CD4-positive, alpha-beta T cell treated with Interleukin-10 for 1 hour (primary cell): ENCODE data around the gene CRY2.
"Not testable (repeated sequence)": the region's sequence is repeated elsewhere in the genome, so short reads cannot be mapped to it uniquely, and the experiment has no call there.

Source experiments
- DNase-seq: peaks from one replicate; pipeline ENCODE4 v3.0.0-alpha.2; 2020

Gene CRY2

DNA sequence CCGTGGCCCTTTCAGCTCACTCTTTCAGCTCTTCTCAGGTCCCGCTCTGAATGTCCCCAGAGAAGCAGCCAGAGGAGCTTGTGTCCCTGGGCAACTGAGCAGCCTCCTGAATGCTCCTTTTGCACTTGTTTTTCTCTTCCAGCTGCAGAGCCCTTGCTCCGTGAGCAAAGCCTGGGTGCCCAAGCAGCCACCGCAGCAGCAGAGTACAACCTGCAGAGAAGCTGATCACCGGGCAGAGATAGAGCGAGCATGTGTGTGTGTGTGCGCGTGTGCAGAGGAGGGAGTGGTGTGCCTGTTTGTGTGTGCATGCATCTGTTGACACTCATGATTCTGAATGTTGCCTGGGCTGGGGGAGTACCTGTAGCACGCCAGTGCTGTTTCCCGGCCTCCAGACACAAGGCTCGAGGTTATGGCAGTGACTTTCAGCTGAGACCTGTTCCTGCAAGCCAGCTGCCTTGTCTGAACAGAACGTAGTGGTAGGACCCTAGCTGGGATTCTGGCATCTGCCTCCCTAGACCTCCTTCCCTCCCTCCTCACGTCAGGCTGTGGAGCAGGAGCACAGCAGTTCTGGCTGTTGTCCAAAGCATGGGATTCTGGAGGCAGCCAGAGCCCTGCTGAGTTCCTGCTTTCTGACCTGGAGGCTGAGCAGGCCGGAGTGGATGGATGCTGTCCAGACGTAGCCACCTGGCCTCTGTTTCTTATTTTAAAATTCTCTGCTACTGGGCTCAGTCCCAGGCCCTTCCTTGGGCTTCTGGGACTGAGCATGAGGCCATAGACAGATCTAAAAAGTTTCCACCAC is 33.7 kb downstream of the CRY2 start:
- DNase-seq, result no peak

DNA sequence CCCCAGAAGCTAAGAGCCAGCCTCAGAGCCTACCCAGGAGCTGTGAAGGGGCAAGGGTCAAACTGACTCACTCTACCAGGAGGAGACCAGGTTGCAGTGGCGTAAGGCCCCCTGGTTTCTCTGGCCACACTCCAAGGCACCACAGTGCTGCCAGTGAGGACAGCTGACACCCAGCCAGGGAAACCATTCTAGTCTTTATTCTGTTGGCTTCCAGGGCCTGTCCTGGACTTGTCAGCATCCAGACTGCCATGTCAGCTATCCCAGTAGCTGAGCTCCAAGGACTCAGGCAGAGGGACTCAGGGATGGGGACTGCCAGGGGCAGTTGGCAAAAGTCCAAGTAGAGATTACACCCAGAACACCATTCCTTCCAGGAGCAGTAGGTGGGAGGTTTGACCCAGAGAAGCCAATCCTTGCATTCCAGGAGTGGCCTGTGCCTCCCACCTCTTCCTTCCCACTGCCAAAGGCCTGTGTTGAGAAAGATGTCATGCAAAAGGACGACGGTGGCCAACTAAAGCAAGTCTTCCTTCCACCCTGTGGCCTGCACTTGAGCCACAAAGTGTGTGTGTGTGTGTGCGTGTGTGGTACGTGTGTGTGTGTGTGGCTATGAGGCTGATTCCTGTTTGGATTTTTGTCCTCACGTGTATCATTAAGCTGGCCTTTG is 34.6 kb downstream of the CRY2 start:
- DNase-seq, result no peak

DNA sequence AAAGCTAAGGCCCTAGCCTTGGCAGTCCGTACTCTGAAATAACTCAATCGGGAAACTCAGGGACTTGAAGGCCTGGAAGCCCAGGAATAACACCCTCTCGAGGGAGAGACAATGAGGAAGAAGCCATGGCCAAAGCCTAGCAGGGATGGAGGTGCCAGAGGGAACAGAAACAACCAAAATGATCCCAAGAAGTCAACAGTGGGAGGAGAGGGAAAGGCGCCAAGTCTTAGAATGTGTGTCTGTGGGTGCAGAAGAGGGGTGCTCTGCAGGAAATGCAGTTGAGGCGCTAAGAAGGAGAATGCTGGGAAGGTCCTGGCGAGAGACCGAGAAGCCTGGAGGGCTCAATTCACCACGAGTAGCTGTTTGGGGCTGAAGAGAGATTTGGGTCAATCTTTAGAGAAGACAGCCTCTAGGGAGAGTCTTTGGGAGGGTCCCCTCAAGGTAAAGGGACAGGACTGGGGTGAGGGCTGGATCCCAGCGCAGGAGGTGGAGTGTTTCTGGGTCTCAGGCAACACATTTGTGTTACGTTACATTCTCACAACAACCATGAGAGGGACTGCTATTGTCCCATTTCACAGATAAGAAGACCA is 37.4 kb downstream of the CRY2 start:
- no peak for DNase-seq

DNA sequence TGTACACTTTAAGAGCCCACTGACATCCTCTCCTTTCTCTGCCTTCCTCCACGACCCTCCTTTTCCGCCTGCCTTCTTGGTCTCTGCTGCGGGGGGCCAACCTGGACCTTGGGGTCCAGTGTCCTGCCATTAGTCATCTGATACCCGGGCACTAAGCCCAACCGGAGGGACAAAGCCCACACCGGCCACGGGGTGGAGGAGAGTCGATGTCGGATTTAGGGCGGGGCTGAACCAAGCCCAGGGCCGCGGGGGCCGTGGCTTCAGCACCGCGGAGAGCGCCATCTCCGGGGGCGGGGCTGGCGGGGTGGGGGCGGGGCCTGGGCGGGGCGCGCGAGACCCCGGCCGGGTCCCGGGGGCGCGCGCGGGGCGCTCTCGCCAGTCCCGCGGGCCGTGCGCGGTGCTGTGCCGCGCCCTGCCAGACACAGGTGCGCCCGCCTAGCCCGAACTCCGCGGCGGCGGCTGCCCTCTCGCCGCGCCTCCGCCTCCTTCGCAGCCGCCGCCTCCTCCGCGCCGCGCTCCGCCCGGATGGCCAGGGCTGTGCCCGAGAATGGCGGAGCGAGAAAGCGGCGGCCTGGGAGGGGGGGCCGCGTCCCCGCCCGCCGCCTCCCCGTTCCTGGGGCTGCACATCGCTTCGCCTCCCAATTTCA is 38.1 kb downstream of the CRY2 start, which contains the start of gene MAPK8IP1:
TSS of gene MAPK8IP1 (plus strand) at position 378 of the 647 bp plus-strand sequence. CDS start at position 548, 170 bp downstream.
- peak; percentile 64 for DNase-seq

DNA sequence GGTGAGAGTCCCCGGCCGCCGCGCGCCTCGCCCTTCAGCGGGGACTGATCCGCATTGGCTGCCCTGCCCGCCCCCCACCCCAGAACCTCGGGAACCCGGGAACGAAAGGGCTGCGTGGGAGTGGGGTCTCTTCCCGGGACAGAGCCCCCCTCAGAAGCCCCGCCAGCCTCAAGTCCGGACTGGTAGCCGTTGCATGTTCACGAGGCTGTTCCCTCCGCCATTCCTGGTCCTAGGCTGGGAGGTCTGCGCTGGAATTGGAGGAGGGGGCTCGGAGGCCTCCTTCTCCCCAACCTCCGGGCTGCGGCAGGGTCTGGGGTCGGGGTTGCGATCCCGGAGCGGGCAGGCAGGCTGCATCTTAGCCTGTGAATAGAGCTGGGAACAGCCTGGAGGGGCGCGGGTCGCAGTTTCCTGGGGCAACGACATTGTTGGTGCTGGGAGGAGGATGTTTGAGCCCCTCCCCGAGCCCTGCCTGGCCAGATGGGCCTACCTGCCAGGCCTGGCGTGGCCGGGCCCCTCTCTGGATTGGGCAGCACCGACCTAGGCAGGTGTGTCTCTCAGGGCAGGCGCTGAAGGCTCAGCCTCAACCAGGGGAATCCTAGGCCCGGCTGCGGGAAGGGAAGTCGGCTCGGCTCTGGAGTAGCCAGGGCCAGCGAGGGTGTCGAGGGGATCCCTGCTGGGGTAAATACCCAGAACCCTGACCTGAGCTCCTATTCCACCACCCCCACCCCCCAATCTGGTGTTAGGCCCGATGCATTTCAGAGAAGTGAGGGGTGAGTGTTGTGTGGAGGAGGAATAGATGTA is 38.8 kb downstream of the CRY2 start:
- DNase-seq, result no peak

DNA sequence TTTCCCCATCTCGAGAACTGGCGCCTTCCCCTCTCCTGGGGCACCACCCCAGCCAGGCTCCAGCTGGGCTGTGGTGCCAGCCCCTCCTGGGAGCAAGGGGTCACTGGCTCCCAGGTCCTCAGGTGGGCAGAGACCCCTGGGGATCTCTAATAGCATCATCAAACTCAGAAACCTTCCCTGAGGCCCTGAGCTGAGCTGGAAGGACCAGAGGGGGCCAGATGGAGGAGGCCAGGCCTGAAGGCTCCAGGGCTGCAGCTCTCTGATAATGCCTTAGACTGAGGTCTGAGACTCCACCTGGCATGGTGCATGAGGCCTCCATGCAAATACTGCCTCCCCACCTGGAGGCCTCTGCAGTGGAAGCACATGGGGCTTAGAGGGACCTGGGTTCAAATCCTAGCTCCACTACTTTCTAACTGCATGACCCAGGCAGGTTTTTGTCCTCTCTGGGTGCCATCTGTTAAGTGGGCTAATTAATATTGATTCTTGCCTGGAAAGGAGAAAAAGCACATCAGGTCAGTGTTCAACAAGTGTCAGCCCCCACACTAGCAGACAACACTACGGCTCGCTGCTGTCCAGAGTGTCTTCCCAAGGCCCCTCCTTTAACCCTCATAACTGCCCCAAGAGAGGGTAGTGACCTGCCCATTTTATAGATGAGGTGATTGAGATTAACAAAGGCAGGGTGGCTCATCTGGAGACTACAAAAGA is 39.7 kb downstream of the CRY2 start:
- no peak for DNase-seq

DNA sequence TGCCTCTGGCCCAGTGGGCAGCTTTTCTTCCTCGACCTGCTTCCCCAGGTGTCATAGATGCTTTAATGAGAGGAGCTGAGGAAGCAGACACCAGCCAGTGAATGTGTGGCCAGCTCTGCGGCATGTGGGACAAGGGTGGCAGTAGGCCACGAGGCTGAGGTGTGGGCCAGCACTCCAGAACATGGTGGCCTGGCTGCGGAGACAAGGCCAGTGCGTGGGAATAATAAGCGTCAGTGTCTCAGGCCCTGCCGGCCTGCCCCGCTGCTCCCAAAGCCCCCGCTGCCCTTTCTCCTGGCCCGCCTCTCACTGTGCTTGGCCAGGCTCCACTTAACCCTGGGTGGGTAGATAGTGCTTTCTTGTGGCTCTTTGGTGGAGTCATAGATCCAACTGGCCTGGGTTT is 40.3 kb downstream of the CRY2 start:
- no peak for DNase-seq

DNA sequence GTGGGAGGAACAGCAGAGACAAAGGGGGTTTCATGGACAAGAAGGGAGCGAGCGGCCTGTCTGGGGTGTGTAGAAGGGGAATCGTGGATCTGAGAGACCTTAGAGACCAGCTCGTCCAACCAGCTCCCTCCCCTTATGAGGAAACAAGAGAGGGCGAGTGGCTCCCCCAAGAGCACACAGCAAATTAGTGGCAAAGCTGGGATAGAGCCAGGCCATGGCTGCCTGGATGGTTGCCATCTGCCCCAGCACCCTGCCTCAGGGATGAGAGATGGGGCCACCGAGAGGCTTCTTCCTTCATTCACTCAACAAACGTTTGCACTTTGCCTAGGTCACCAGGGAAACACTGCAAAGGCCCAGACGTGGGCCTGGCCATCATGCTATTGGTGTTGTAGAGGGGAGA is 42.3 kb downstream of the CRY2 start:
- no peak for DNase-seq

DNA sequence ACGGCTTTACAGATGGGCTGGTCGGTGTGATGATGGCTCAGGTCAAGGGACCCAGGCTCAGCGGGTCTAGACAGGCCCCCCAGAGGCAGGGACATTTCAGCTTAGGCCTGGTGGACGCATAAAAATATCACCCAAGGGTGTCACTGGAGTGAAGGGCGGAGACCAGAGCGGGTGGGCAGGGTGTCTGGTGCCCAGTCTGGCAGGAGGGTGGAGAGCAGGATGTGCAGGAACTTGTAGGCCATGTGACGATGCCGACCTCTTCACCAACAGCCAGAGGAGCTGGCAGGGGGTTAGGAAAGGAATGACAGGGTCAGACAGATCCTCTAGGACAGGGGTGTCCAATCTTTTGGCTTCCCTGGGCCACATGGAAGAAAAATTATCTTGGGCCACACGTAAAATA is 42.7 kb downstream of the CRY2 start:
- no peak for DNase-seq

DNA sequence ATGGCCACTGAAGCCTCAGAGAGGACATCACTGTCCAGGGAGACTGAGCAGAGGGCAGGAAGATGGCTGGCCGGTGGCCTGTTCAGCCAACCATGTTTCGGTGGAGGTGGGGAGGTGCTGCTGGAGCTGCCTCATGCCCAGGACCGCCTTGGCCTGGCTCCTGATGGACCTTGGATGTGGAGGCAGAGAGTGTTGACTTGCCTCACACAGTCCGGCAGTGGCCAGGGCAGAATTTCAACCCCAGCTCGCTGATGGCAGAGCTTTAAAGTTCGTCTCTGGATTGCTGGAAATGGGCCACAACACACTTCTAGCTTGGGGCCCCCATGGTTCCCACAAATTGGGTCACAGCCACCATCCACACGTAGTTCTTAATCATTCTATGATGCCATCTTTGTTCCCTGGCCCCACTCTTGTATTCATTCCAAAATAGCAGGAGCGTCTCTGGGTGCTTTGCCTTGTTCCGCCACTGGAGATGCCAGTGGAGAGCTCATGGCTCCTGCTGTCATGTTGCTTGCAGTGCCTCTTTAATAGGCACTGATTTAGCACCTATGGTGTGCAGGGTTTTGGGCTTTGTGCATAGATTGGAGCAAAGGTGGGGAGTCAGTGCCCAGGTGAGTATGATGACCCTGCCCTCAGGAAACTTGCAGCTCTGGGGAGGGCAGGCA is 43.7 kb downstream of the CRY2 start:
- no peak for DNase-seq

DNA sequence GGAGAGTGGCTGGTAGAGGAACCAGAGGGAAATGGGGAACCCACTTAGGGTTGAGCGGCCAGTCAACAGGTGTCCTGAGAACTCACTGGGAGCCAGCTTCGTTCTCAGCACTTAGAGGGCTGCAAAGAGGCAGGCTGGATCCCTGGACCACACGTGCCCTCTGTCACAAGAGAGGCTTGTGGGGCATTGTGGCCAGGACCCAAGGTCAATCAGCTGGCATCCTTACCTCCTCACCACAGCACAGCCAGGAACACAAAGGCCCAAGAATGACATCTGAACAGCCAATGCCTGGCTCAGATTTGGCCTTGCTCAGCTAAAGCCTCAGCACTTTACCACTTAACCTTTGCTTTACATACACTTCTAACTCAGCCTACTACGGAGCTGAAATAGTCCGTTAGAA is 45.6 kb downstream of the CRY2 start:
- no peak for DNase-seq

DNA sequence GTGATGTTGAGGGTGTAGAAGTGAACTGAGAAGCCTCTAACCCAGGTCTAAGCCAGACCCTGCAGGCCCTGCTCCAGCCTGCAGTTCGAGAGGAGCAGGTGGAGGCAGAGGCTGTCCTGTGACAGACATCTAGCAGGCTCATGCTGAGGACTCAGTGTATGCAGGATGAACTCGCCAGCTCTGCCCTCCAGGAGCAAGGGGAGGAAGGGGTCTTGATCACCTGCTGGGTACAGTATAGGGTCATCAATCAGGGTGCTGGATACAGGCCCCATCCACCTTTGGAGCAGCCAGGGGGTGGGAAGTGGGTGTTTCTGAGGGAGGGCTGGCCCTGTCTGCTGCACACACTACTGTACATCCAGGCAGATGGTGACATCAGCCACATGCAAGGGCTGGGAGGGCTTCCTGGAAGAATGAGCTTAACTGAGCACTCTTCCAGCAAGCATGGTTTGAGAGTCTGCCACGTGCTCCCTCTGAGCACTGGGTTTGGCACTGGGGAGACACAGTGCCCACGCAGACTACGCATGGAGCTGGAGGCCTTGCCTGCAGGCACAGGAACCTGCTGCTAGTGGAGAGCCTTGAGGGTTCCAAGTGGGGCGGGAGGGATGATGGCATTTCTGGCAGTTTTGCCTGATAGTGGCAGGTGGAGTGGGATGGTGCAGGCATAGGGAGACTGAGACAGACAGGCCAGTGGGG is 47.4 kb downstream of the CRY2 start:
- no peak for DNase-seq

DNA sequence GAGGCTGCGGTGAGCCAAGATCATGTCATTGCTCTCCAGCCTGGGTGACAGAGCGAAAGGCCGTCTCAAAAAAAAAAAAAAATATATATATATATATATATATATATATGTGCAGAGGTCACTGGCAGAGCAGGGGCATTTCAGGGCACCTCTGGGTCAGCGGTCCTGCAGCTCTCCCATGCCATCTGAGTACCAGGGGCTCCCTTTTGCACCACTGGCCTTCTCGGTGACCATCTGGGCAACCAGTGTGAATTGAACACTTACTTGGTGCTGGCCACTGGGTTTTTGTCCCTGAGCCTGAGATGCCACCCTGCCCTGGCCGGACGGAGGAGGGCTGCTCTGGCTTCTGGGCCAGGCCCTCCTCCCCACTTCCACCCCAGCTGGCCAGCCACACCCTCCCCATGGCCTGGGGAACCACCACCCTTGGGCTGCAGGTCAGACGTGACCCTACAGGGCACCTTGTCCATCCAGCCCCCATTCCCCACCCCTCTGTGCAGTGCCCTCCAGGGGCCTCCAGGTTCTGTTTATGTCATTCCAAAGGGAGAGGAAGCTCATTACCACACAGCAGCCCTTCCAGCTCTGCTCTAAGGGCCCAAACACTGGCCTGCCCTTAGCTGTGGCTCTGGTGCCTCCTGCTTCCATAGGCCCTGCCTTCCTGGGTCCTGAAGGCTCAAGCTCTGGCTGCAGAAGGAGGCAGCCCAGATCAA is 48.4 kb downstream of the CRY2 start:
- no peak for DNase-seq

DNA sequence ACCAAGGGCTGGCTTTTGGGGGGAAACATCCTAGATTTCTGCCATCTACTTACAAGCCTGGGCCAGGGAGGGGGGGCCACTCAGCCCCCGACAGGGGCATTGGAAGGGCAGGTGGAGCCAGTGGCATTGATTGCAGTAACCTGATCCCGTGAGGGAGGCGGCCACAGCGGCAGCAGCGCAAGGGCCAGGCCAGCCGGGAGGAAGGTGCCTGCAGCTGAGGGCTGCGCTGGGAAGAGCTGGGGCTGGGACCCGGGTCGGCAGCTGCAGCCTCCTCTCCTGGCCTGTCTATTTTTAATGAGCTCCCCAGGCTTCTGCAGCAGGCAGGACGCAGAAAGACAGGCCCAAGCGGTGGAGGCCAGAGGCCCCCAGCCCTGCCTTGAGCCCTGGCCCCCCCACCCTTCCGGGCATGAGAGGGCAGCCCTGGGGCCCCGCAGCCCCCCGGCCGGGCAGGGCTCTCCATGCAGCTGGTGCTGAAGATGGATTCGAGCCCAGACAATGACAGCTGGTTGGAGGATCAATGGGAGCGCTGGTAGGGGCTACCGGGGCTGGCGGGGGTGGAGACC is 49.2 kb downstream of the CRY2 start:
- DNase-seq, result no peak

DNA sequence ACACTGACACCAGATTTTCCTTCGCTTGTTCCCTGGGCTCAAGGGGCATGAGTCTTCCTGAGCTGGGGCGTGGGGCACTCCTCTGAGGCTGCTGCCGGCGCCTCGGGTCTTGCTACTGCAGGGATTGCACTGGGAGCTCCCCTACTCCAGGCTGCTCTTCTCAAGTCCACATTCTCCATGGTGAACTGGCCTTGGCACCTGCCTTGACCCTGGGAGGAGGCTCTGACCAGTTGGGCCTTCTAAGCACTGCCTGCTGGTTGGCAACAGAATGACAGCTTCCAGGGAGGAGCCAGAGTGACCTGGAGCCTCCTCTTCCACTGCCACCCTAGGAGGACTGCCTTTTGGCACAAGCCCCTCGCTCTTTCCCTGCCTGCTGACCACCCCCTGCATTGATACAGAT is 50.3 kb downstream of the CRY2 start:
- no peak for DNase-seq

DNA sequence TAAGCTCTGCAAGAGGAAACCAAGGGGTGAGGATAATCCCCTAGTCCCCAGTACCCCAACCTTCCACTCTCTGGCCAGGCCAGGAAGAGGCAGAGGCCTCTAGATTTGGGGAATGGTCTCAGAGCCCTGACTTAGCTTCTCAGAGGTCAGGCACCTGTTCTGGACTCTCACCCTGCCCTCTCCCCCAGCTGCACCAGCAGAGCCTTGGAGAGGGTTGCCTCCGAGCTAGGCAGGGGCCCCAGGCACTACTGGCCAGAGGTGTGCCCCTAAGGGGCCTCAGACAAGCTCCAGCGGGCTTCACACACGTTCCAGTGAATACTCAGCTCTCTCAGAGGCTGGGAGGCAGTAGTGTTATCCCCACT is 51.8 kb downstream of the CRY2 start:
- DNase-seq, result no peak

DNA sequence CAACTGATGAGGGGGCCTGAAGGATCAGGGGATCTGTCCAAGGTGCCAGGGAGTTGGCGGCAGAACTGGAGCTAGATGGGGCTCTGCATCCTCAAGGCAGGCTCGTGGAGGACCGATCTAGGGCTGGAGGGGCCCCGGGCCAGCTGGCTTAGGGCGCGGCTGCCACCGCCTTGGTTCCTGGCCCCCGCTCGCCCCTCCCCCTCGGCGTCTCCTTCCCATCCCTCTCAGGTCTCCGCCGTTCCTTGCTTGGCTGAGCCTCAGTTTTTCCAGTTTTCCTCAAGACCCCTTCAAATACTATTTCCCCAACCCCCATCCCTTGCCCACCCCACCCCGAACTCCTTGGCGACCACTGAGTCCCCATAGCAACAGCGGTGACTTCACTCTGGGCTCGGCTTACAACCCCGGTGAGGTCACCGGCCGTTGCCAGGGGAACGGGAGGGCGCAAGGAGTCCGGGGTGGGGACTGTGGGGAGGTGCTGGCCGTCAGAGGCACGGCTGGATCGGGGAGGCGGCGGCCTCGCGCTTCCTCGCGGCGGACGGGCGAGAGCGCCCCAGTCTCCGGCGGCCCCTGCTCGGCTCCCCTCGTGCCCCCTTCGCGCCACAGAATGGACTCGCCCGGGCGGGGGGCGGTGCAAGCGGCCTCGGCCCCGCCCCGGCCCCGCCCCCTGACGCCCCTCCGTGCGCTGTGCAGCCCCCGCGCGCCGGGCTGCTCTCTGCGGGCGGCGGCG is 52.3 kb downstream of the CRY2 start:
- DNase-seq, result peak; percentile 74

DNA sequence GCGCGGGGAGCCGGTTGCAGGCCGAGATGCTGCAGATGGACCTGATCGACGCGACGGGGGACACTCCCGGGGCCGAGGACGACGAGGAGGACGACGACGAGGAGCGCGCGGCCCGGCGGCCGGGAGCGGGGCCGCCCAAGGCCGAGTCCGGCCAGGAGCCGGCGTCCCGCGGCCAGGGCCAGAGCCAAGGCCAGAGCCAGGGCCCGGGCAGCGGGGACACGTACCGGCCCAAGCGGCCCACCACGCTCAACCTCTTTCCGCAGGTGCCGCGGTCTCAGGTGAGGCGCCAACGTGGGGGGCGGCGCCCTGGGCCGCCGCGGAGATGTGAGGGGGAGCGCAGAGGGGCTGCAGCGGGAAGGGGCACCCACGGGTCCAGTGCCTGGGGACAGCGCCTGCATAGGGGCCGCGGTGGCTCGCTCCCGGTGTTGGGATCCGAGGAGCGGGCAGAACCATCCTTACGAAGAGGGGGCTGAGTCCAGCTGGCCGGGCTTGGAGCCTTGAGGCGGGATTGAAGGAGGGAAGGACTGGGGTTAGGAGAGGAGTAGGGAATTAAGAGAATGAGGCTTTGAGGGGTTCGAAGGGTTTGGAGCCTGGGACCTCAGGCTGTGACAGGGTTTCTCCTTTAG is 53.0 kb downstream of the CRY2 start:
- not testable (repeated sequence) for DNase-seq
